ENCODE data around the gene SOWAHC. TPM values are rescaled to one million over a fixed set of nuclear protein-coding genes. Genes with fewer than 3 reads are reported as not detected.

Gene SOWAHC
- total and polyA plus RNA-seq, 2 of the 13 experiments (the other 11 are each of a cell fraction or from before 2014, with no cell fraction given) = 21.2 to 22.5 TPM

GRCh38 chr2:109644571-109645275 is 30.6 kb downstream of the SOWAHC start (continued):
- TF ChIP-seq FOXO4 (CRISPR knock-in tag; conservative IDR thresholded peaks at IDR 0.05) (no peak), NFYB (CRISPR knock-in tag; IDR thresholded peaks at IDR 0.05) (peak; percentile 45), ZNF776 (CRISPR knock-in tag; IDR thresholded peaks at IDR 0.05) (peak; percentile 12; the same call in 1 of the 2 replicates), ZNF20 (CRISPR knock-in tag; IDR thresholded peaks at IDR 0.05) (peak; percentile 56; the same call in 1 of the 2 replicates), ZFP36L2 (CRISPR knock-in tag; IDR thresholded peaks at IDR 0.05) (no peak), KLF15 (CRISPR knock-in tag; IDR thresholded peaks at IDR 0.05; ENCODE audit: borderline replicate concordance) (peak; percentile 79; the same call in 1 of the 2 replicates), ZBTB38 (CRISPR knock-in tag; IDR thresholded peaks at IDR 0.05) (peak; percentile 97), KDM5B (CRISPR knock-in tag; IDR thresholded peaks at IDR 0.05; ENCODE audit: borderline replicate concordance) (peak; percentile 86; the same call in 1 of the 2 replicates), BORCS8-MEF2B (CRISPR knock-in tag; IDR thresholded peaks at IDR 0.05) (no peak), SSRP1 (CRISPR knock-in tag; IDR thresholded peaks at IDR 0.05) (peak; percentile 34; the same call in 1 of the 2 replicates), GATA4 (IDR thresholded peaks at IDR 0.05; ENCODE audit: borderline replicate concordance, low read depth) (peak; percentile 94), ZNF530 (CRISPR knock-in tag; IDR thresholded peaks at IDR 0.05; ENCODE audit: low read depth) (no peak), ZHX2 (IDR thresholded peaks at IDR 0.05; ENCODE audit: low read depth) (no peak; the same call in 1 of the 2 replicates), ZHX2 (CRISPR knock-in tag; IDR thresholded peaks at IDR 0.05; ENCODE audit: borderline replicate concordance) (peak; percentile 84; the same call in 1 of the 2 replicates), JUNB (CRISPR knock-in tag; IDR thresholded peaks at IDR 0.05; ENCODE audit: borderline replicate concordance) (no peak; the same call in 1 of the 2 replicates), EP300 (IDR thresholded peaks at IDR 0.05; ENCODE audit: low read depth in 2 of 2, low read length in 2 of 2) (peak; percentile 99 to 100), EP300 (CRISPR knock-in tag; IDR thresholded peaks at IDR 0.05; ENCODE audit: borderline replicate concordance) (peak; percentile 99), GLI4 (CRISPR knock-in tag; IDR thresholded peaks at IDR 0.05; ENCODE audit: borderline replicate concordance) (peak; percentile 69; the same call in 1 of the 2 replicates), ZNF282 (IDR thresholded peaks at IDR 0.05; ENCODE audit: partially characterized antibody) (no peak)
